Ishikawa (cell line): ENCODE results near the gene LDLRAP1.

ENCODE experiments used
- CEBPB ChIP-seq: IDR thresholded peaks from 2 replicates; pipeline ENCODE4 v1.6.1; 2012
- CREB1 ChIP-seq: IDR thresholded peaks from 2 replicates; pipeline ENCODE4 v1.6.1; 2012; ENCODE audit warnings: low read depth
- EGR1 ChIP-seq: IDR thresholded peaks from 2 replicates; pipeline ENCODE4 v1.6.1; 2012
- EP300 ChIP-seq: IDR thresholded peaks from 2 replicates; pipeline ENCODE4 v1.6.1; 2012; ENCODE audit warnings: borderline replicate concordance
- FOXM1 ChIP-seq: IDR thresholded peaks from 2 replicates; pipeline ENCODE4 v1.6.1; 2012; ENCODE audit warnings: low read depth, borderline replicate concordance
- MAX ChIP-seq: IDR thresholded peaks from 2 replicates; pipeline ENCODE4 v1.6.1; 2012
- NFIC ChIP-seq: IDR thresholded peaks from 2 replicates; pipeline ENCODE4 v1.6.1; 2012
- RAD21 ChIP-seq: IDR thresholded peaks from 2 replicates; pipeline ENCODE4 v1.6.1; 2012; ENCODE audit warnings: low read depth
- REST ChIP-seq: IDR thresholded peaks from 2 replicates; pipeline ENCODE4 v1.6.1; 2012; ENCODE audit warnings: low read depth, mild to moderate bottlenecking
- TAF1 ChIP-seq: IDR thresholded peaks from 2 replicates; pipeline ENCODE4 v1.6.1; 2012; ENCODE audit warnings: low read depth, mild to moderate bottlenecking
- TCF12 ChIP-seq: IDR thresholded peaks from 2 replicates; pipeline ENCODE4 v1.6.1; 2012; ENCODE audit warnings: low read depth
- TEAD4 ChIP-seq: IDR thresholded peaks from 2 replicates; pipeline ENCODE4 v1.6.1; 2012
- USF1 ChIP-seq: IDR thresholded peaks from 2 replicates; pipeline ENCODE4 v1.6.1; 2012
- YY1 ChIP-seq: IDR thresholded peaks from 2 replicates; pipeline ENCODE4 v1.6.1; 2012; ENCODE audit warnings: low read depth
- ZBTB7A ChIP-seq: IDR thresholded peaks from 2 replicates; pipeline ENCODE4 v1.6.1; 2012; ENCODE audit warnings: low read depth

Gene LDLRAP1

GRCh38 chr1:25550155-25550506, 6.7 kb downstream of the LDLRAP1 start:
- TF ChIP-seq FOXM1 = no peak
- TF ChIP-seq EGR1 = no peak
- no peak for TF ChIP-seq TEAD4
- no peak for TF ChIP-seq USF1
- TF ChIP-seq TCF12 = no peak
- no peak for TF ChIP-seq MAX
- TF ChIP-seq EP300 = no peak
- TF ChIP-seq NFIC = no peak
- TF ChIP-seq CREB1 = no peak
- TF ChIP-seq ZBTB7A = no peak
- TF ChIP-seq CEBPB = no peak
- TF ChIP-seq TAF1 = no peak
- no peak for TF ChIP-seq YY1
- TF ChIP-seq RAD21 = no peak
- no peak for TF ChIP-seq REST

- no peak for TF ChIP-seq TEAD4
- no peak for TF ChIP-seq MAX
Observed at GRCh38 chr1:25550683-25551310, 7.4 kb downstream of the LDLRAP1 start.

GRCh38 chr1:25553749-25554429, 10.5 kb downstream of the LDLRAP1 start:
- TF ChIP-seq RAD21 (no peak), ZBTB7A (no peak)

- TF ChIP-seq NFIC (no peak), FOXM1 (no peak), MAX (no peak), CREB1 (no peak), YY1 (no peak), REST (no peak)
Observed at GRCh38 chr1:25554430-25554780, 11.0 kb downstream of the LDLRAP1 start.

- TF ChIP-seq REST (no peak), ZBTB7A (no peak), TAF1 (no peak), CREB1 (no peak), EGR1 (no peak), YY1 (no peak), TEAD4 (no peak), EP300 (no peak), TCF12 (no peak), RAD21 (no peak), MAX (no peak), NFIC (no peak), CEBPB (no peak), FOXM1 (no peak)
Observed at GRCh38 chr1:25554886-25555752, 11.7 kb downstream of the LDLRAP1 start.
